ENCODE results near the gene ANO4.

Gene ANO4

GRCh38 chr12:100851637-100852036 lies 57.1 kb downstream of the ANO4 start:
- Histone ChIP-seq H3K27ac (replicated peaks) (no peak overlapping the region), H3K27me3 (ENCODE audit: insufficient read depth, poor library complexity, severe bottlenecking) (no peaks in the 10 kb centered on the region), H3K4me3 (replicated peaks; ENCODE audit: insufficient read depth, low read length) (no peak overlapping the region)
- DNase-seq (ENCODE audit: low read depth in 1 of 2, low spot score in 1 of 2): no peak
- TF ChIP-seq GABPA (IDR thresholded peaks at IDR 0.05; ENCODE audit: low read depth) (no peak), POLR2AphosphoS5 (IDR thresholded peaks at IDR 0.05; ENCODE audit: low read depth) (no peak), SPI1 (IDR thresholded peaks at IDR 0.05; ENCODE audit: borderline replicate concordance, low read depth) (no peak)
- TF ChIP-seq, protein P1, sequence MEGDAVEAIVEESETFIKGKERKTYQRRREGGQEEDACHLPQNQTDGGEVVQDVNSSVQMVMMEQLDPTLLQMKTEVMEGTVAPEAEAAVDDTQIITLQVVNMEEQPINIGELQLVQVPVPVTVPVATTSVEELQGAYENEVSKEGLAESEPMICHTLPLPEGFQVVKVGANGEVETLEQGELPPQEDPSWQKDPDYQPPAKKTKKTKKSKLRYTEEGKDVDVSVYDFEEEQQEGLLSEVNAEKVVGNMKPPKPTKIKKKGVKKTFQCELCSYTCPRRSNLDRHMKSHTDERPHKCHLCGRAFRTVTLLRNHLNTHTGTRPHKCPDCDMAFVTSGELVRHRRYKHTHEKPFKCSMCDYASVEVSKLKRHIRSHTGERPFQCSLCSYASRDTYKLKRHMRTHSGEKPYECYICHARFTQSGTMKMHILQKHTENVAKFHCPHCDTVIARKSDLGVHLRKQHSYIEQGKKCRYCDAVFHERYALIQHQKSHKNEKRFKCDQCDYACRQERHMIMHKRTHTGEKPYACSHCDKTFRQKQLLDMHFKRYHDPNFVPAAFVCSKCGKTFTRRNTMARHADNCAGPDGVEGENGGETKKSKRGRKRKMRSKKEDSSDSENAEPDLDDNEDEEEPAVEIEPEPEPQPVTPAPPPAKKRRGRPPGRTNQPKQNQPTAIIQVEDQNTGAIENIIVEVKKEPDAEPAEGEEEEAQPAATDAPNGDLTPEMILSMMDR (IDR thresholded peaks at IDR 0.05; ENCODE audit: insufficient read depth, low read length): no peak
- TF ChIP-seq, protein P2, sequence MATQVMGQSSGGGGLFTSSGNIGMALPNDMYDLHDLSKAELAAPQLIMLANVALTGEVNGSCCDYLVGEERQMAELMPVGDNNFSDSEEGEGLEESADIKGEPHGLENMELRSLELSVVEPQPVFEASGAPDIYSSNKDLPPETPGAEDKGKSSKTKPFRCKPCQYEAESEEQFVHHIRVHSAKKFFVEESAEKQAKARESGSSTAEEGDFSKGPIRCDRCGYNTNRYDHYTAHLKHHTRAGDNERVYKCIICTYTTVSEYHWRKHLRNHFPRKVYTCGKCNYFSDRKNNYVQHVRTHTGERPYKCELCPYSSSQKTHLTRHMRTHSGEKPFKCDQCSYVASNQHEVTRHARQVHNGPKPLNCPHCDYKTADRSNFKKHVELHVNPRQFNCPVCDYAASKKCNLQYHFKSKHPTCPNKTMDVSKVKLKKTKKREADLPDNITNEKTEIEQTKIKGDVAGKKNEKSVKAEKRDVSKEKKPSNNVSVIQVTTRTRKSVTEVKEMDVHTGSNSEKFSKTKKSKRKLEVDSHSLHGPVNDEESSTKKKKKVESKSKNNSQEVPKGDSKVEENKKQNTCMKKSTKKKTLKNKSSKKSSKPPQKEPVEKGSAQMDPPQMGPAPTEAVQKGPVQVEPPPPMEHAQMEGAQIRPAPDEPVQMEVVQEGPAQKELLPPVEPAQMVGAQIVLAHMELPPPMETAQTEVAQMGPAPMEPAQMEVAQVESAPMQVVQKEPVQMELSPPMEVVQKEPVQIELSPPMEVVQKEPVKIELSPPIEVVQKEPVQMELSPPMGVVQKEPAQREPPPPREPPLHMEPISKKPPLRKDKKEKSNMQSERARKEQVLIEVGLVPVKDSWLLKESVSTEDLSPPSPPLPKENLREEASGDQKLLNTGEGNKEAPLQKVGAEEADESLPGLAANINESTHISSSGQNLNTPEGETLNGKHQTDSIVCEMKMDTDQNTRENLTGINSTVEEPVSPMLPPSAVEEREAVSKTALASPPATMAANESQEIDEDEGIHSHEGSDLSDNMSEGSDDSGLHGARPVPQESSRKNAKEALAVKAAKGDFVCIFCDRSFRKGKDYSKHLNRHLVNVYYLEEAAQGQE (IDR thresholded peaks at IDR 0.05; ENCODE audit: insufficient replicate concordance, low read depth): no peak

- TF ChIP-seq, protein P1 (IDR thresholded peaks at IDR 0.05; ENCODE audit: insufficient read depth, low read length): no peak
- TF ChIP-seq SPI1 (IDR thresholded peaks at IDR 0.05; ENCODE audit: borderline replicate concordance, low read depth) (no peak), POLR2AphosphoS5 (IDR thresholded peaks at IDR 0.05; ENCODE audit: low read depth) (no peak), GABPA (IDR thresholded peaks at IDR 0.05; ENCODE audit: low read depth) (no peak)
- TF ChIP-seq, protein P2 (IDR thresholded peaks at IDR 0.05; ENCODE audit: insufficient replicate concordance, low read depth): no peak
- Histone ChIP-seq H3K27me3 (ENCODE audit: insufficient read depth, poor library complexity, severe bottlenecking) (no peaks in the 10 kb centered on the region), H3K4me3 (replicated peaks; ENCODE audit: insufficient read depth, low read length) (no peak overlapping the region), H3K27ac (replicated peaks) (no peak overlapping the region)
- DNase-seq (ENCODE audit: low read depth in 1 of 2, low spot score in 1 of 2): no peak
These were observed 62.8 kb downstream of the ANO4 start for GRCh38 chr12:100857418-100857817.

GRCh38 chr12:100857971-100858370 lies 63.4 kb downstream of the ANO4 start:
- no peaks in the 10 kb centered on the region for H3K27me3 ChIP-seq (ENCODE audit: insufficient read depth, poor library complexity, severe bottlenecking)
- no peak overlapping the region for H3K4me3 ChIP-seq (replicated peaks; ENCODE audit: insufficient read depth, low read length)
- H3K27ac ChIP-seq (replicated peaks): no peak overlapping the region
- no peak for TF ChIP-seq POLR2AphosphoS5 (IDR thresholded peaks at IDR 0.05; ENCODE audit: low read depth)
- TF ChIP-seq, protein P1 (IDR thresholded peaks at IDR 0.05; ENCODE audit: insufficient read depth, low read length): no peak
- TF ChIP-seq SPI1 (IDR thresholded peaks at IDR 0.05; ENCODE audit: borderline replicate concordance, low read depth): no peak
- no peak for TF ChIP-seq GABPA (IDR thresholded peaks at IDR 0.05; ENCODE audit: low read depth)
- TF ChIP-seq, protein P2 (IDR thresholded peaks at IDR 0.05; ENCODE audit: insufficient replicate concordance, low read depth): no peak
- DNase-seq (ENCODE audit: low read depth in 1 of 2, low spot score in 1 of 2): no peak

All from HL-60 (cell line).